ENCODE data around the gene SLC24A4.

DNA sequence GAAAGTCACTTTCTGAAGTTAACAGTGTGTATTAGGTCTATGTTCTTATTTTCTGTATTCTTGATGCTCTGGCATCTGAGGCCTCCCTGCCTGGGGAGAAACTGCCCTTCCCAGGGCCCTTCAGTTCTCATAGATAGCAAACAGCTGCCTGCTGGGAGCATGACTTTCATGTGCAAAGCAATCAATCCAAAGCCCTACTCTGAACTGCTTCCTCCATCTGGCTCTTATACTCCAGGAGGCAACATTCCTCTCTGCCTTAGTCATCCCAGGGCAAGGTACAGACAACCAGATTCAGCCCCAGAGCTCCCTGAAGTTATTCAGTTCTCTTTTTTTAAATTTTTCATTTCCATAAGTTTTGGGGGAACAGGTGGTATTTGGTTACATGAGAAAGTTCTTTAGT is 149.0 kb downstream of the SLC24A4 start:
- TF ChIP-seq POLR2AphosphoS5 (IDR thresholded peaks at IDR 0.05; ENCODE audit: low read depth) (no peak), GABPA (IDR thresholded peaks at IDR 0.05; ENCODE audit: low read depth) (no peak)
- TF ChIP-seq, protein P1, sequence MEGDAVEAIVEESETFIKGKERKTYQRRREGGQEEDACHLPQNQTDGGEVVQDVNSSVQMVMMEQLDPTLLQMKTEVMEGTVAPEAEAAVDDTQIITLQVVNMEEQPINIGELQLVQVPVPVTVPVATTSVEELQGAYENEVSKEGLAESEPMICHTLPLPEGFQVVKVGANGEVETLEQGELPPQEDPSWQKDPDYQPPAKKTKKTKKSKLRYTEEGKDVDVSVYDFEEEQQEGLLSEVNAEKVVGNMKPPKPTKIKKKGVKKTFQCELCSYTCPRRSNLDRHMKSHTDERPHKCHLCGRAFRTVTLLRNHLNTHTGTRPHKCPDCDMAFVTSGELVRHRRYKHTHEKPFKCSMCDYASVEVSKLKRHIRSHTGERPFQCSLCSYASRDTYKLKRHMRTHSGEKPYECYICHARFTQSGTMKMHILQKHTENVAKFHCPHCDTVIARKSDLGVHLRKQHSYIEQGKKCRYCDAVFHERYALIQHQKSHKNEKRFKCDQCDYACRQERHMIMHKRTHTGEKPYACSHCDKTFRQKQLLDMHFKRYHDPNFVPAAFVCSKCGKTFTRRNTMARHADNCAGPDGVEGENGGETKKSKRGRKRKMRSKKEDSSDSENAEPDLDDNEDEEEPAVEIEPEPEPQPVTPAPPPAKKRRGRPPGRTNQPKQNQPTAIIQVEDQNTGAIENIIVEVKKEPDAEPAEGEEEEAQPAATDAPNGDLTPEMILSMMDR (IDR thresholded peaks at IDR 0.05; ENCODE audit: insufficient read depth, low read length) = no peak
